ENCODE data around the gene LRRN4CL. TPM values are rescaled to one million over a fixed set of nuclear protein-coding genes. Genes with fewer than 3 reads are reported as not detected.
"Not testable (repeated sequence)": the region's sequence is repeated elsewhere in the genome, so short reads cannot be mapped to it uniquely, and the experiment has no call there.

LRRN4CL gene
- total RNA-seq (1 to 10 TPM; 1.4 to 3.3 (median 2.3) TPM), polyA plus RNA-seq (3.0 TPM)
- long read RNA-seq, donor 1: 0 reads
- long read RNA-seq, donor 2, partial matches to known transcripts: 0 of 3 reads
- long read RNA-seq, donor 2, other reads (novel, unspliced or antisense): 1 of 3 reads
- long read RNA-seq, donor 3: 0 reads
- long read RNA-seq, donor 4, partial matches to known transcripts: 0 of 1 reads
- long read RNA-seq, donor 4, other reads (novel, unspliced or antisense): 0 of 1 reads

DNA sequence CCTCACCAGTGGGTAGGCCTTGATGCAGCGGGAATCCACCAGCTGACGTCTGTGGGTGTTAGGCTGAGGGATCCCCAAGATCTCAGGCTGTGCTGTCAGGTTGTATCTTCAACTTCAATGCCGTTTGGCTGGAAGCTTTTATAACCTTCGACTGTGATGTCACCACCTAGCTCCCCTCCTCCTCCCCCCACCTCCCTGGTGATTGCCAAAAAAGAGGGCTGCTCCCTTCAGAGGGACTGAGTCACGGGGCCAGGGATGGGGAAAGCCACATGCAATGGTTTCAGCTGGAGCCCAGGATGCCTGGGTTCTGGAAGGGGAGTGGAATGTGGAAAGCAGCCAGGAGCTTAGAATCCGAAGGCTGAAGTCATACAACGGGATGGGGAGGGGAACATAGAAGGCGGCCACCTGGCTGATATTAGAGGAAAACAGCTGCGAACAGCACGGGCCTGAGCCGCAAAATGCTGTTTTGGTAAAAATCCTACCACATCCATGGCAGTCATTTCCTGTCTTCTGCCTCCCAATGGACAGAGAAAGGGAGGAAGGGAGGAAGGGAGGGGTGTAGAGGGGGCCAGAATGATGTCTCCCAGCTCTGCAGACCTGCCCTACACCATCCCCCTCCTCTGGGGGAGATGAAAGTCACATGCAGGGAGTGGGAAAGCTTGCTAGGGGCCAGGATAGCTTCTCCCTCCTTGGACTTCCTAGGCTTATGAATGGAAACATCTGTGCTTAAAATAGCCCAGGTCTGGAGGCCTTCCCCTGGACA, at the start of gene LRRN4CL:
Gene LRRN4CL (minus strand): TSS at position 110 of the 763 bp plus-strand sequence. CDS start 1,022 bp downstream, outside the sequence.
- Histone ChIP-seq H3K9me3 (ENCODE audit: control insufficient read depth, low read length) (no peaks in the 10 kb centered on the region), H3K27ac (ENCODE audit: low read length) (peak within 1 kb of the TSS; percentile 71), H3K4me1 (ENCODE audit: control insufficient read depth, insufficient read depth, low read length) (peaks cover 4% of the 10 kb centered on the region), H3K27me3 (ENCODE audit: control insufficient read depth, insufficient read depth) (no peaks in the 10 kb centered on the region), H3K4me3 (ENCODE audit: low read length) (no peak within 1 kb of the TSS)
- intact Hi-C loops (cut with DNase I): loop anchor here in 2 of 4 donors (5.0 to 10.0 kb wide), 2 partner anchors 77 to 295 kb away; partner anchors contain the start of genes EML3 (in 1 of the 2) and ROM1 (in 1 of the 2)
- ATAC-seq (peak; percentile 77 to 86), DNase-seq (peak; percentile 85 to 90 (median 87))
- WGBS: 36% methylated on average over 11 of the region's 11 CpGs

- intact Hi-C loops (cut with DNase I): no loop called here
- H3K4me3 ChIP-seq (ENCODE audit: low read length): no peak overlapping the region
- no peak overlapping the region for H3K27ac ChIP-seq (ENCODE audit: low read length)
- H3K4me1 ChIP-seq (ENCODE audit: control insufficient read depth, insufficient read depth, low read length): no peaks in the 10 kb centered on the region
- H3K27me3 ChIP-seq (ENCODE audit: control insufficient read depth, insufficient read depth): no peaks in the 10 kb centered on the region
- ATAC-seq (no peak), DNase-seq (no peak)
- no peaks in the 10 kb centered on the region for H3K9me3 ChIP-seq (ENCODE audit: control insufficient read depth, low read length)
Observed at GRCh38 chr11:62737196-62737595, 47.9 kb upstream of the LRRN4CL start.

GRCh38 chr11:62732830-62733229, 43.5 kb upstream of the LRRN4CL start:
- H3K9me3 ChIP-seq (ENCODE audit: control insufficient read depth, low read length): no peaks in the 10 kb centered on the region
- intact Hi-C loops (cut with DNase I): no loop called here

GRCh38 chr11:62730076-62730475, 40.7 kb upstream of the LRRN4CL start:
- H3K4me3 ChIP-seq (ENCODE audit: low read length); H3K27ac ChIP-seq (ENCODE audit: low read length): not testable (repeated sequence)

More at GRCh38 chr11:62732830-62733229, 43.5 kb upstream of the LRRN4CL start:
- no peak overlapping the region for H3K27ac ChIP-seq (ENCODE audit: low read length)
- DNase-seq (no peak), ATAC-seq (no peak)
- H3K4me1 ChIP-seq (ENCODE audit: control insufficient read depth, insufficient read depth, low read length): peaks cover 2% of the 10 kb centered on the region
- 83% methylated on average over 2 of the region's 2 CpGs for WGBS
- H3K4me3 ChIP-seq (ENCODE audit: low read length): no peak overlapping the region
- H3K27me3 ChIP-seq (ENCODE audit: control insufficient read depth, insufficient read depth): no peaks in the 10 kb centered on the region

DNA sequence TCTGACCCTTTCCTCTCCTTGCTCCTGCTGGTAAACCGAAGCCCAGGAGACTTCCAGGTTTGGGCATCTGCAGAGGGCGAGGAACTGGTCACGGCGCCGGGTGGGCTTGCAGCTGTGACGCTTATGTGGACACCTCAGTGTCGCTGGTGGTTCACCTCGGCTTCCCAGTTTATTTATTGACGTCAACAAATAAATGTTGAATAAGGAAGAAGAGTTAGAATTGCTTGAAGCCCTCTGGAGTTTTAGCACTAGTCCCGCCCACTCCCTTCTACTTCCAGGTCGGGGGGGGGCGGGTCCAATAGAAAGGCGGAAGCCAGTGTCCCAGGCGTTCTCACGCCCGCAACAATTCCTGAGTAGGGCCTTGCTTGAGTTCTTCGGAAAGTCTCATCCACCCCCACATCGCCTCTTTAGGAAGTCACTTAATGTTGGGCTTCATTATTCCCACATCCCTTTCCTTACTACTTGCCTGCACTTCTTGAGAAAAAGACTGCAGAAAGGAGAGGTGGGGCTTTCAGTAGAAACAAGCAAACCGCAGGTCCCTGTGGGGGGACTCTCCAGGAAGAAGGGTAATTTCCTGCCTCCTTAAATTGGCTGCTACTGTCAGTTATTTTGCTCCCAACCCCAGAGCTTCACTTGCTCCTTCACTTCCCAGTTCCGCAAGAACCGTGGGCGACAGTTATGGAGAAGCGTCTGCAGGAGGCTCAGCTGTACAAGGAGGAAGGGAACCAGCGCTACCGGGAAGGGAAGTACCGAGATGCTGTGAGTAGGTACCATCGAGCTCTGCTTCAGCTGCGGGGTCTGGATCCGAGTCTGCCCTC, 39.0 kb upstream of the LRRN4CL start, which contains the start of gene TTC9C:
Gene TTC9C (plus strand): TSS at position 316 of the 818 bp plus-strand sequence. CDS start 363 bp downstream, at position 679.
- DNase-seq (peak; percentile 87 to 94 (median 91)), ATAC-seq (peak; percentile 80 to 83)
- Histone ChIP-seq H3K4me3 (ENCODE audit: low read length) (peak within 1 kb of the TSS; percentile 90), H3K27me3 (ENCODE audit: control insufficient read depth, insufficient read depth) (no peaks in the 10 kb centered on the region), H3K4me1 (ENCODE audit: control insufficient read depth, insufficient read depth, low read length) (peaks cover 2% of the 10 kb centered on the region), H3K9me3 (ENCODE audit: control insufficient read depth, low read length) (no peaks in the 10 kb centered on the region), H3K27ac (ENCODE audit: low read length) (peak within 1 kb of the TSS; percentile 100)
- intact Hi-C loops (cut with DNase I): no loop called here
- WGBS: under 1% methylated on average over 29 of the region's 29 CpGs

More at GRCh38 chr11:62730076-62730475, 40.7 kb upstream of the LRRN4CL start:
- WGBS: 84% methylated on average over 14 of the region's 14 CpGs
- ATAC-seq; H3K9me3 ChIP-seq (ENCODE audit: control insufficient read depth, low read length); H3K27me3 ChIP-seq (ENCODE audit: control insufficient read depth, insufficient read depth); intact Hi-C loops (cut with DNase I); DNase-seq; H3K4me1 ChIP-seq (ENCODE audit: control insufficient read depth, insufficient read depth, low read length): not testable (repeated sequence)

DNA sequence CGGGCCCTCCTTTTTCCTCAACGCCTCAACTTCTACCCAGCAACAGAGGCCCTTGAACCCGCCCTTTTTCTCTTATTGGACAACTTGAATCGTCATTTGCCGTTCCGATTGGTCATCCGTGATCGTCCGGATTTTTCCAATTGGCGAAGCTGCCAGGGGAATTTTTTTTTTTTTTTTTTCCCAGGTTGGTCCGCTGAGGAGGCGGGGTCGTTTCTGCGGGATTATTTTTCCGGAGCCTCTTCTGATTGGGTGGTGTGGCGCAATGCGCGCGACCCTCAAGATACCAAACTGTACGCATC, 38.5 kb upstream of the LRRN4CL start:
- intact Hi-C loops (cut with DNase I): no loop called here
- peak; percentile 85 to 93 (median 90) for DNase-seq
- H3K9me3 ChIP-seq (ENCODE audit: control insufficient read depth, low read length): no peaks in the 10 kb centered on the region
- under 1% methylated on average over 20 of the region's 20 CpGs for WGBS
- peak; percentile 87 for ATAC-seq
- H3K4me1 ChIP-seq (ENCODE audit: control insufficient read depth, insufficient read depth, low read length): peaks cover 2% of the 10 kb centered on the region
- H3K4me3 ChIP-seq (ENCODE audit: low read length): peak overlapping the region; percentile 90
- H3K27ac ChIP-seq (ENCODE audit: low read length): peak overlapping the region; percentile 100
- no peaks in the 10 kb centered on the region for H3K27me3 ChIP-seq (ENCODE audit: control insufficient read depth, insufficient read depth)

GRCh38 chr11:62727165-62727871, 38.0 kb upstream of the LRRN4CL start, which contains the start of gene HNRNPUL2:
HNRNPUL2 (minus strand) TSS chr11:62727457; CDS start chr11:62727156, 301 bp downstream.
- intact Hi-C loops (cut with DNase I): no loop called here
- H3K9me3 ChIP-seq (ENCODE audit: control insufficient read depth, low read length): no peaks in the 10 kb centered on the region
- WGBS: under 1% methylated on average over 72 of the region's 72 CpGs
- peak within 1 kb of the TSS; percentile 100 for H3K27ac ChIP-seq (ENCODE audit: low read length)
- H3K4me3 ChIP-seq (ENCODE audit: low read length): peak within 1 kb of the TSS; percentile 90
- H3K4me1 ChIP-seq (ENCODE audit: control insufficient read depth, insufficient read depth, low read length): peaks cover 2% of the 10 kb centered on the region
- no peaks in the 10 kb centered on the region for H3K27me3 ChIP-seq (ENCODE audit: control insufficient read depth, insufficient read depth)
- DNase-seq: peak; percentile 99 to 100 (median 100)
- ATAC-seq: peak; percentile 95 to 96

- Histone ChIP-seq H3K4me3 (ENCODE audit: low read length) (peak overlapping the region; percentile 66), H3K9me3 (ENCODE audit: control insufficient read depth, low read length) (no peaks in the 10 kb centered on the region), H3K4me1 (ENCODE audit: control insufficient read depth, insufficient read depth, low read length) (peaks cover 2% of the 10 kb centered on the region), H3K27ac (ENCODE audit: low read length) (peak overlapping the region; percentile 96), H3K27me3 (ENCODE audit: control insufficient read depth, insufficient read depth) (no peaks in the 10 kb centered on the region)
- intact Hi-C loops (cut with DNase I): no loop called here
- WGBS: under 1% methylated on average over 37 of the region's 37 CpGs
- ATAC-seq (peak; percentile 3 to 4), DNase-seq (no peak)
Observed at GRCh38 chr11:62726915-62727164, 37.5 kb upstream of the LRRN4CL start.

GRCh38 chr11:62726156-62726914, 37.0 kb upstream of the LRRN4CL start:
- Histone ChIP-seq H3K27me3 (ENCODE audit: control insufficient read depth, insufficient read depth) (no peaks in the 10 kb centered on the region), H3K4me1 (ENCODE audit: control insufficient read depth, insufficient read depth, low read length) (peaks cover 2% of the 10 kb centered on the region), H3K4me3 (ENCODE audit: low read length) (peak overlapping the region; percentile 66), H3K9me3 (ENCODE audit: control insufficient read depth, low read length) (no peaks in the 10 kb centered on the region), H3K27ac (ENCODE audit: low read length) (peak overlapping the region; percentile 96)
- under 1% methylated on average over 51 of the region's 51 CpGs for WGBS
- peak in 2 of 3 donors; percentile 57 to 75 for DNase-seq
- no peak for ATAC-seq
- intact Hi-C loops (cut with DNase I): no loop called here

GRCh38 chr11:62725646-62726045, 36.3 kb upstream of the LRRN4CL start:
- Histone ChIP-seq H3K27ac (ENCODE audit: low read length) (peak overlapping the region; percentile 66), H3K4me3 (ENCODE audit: low read length) (peak overlapping the region; percentile 66), H3K27me3 (ENCODE audit: control insufficient read depth, insufficient read depth) (no peaks in the 10 kb centered on the region), H3K4me1 (ENCODE audit: control insufficient read depth, insufficient read depth, low read length) (peaks cover 2% of the 10 kb centered on the region), H3K9me3 (ENCODE audit: control insufficient read depth, low read length) (no peaks in the 10 kb centered on the region)
- 1% methylated on average over 7 of the region's 7 CpGs for WGBS
- ATAC-seq (no peak), DNase-seq (no peak)
- intact Hi-C loops (cut with DNase I): no loop called here

Data from right cardiac atrium (tissue), 5 donors.